Measurements from ENCODE around the gene PLXNA2.

The PLXNA2 gene

DNA sequence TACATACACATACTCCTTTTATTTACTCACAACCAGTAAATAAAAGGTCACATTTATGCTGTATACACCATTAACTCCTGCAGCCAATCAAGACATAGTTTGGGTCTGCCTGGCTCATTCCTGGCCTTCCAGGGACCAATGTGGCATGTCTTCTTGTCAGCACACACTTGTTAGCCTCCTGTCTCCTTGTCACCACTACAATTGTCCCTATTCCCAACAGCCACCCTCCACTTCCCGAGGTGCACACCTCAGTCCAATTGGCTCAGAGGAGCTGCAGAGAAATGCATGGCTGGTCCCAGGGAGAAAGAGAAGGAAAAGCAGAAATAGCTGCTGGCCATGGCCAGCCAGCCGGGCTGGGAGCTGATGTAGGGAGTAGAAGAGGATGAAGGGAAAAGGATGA lies 116.9 kb downstream of the PLXNA2 start:
- TF ChIP-seq CTCF (IDR thresholded peaks at IDR 0.05; ENCODE audit: extremely low read depth, missing control alignments) = no peak
- DNase-seq (ENCODE audit: low spot score) = no peak

DNA sequence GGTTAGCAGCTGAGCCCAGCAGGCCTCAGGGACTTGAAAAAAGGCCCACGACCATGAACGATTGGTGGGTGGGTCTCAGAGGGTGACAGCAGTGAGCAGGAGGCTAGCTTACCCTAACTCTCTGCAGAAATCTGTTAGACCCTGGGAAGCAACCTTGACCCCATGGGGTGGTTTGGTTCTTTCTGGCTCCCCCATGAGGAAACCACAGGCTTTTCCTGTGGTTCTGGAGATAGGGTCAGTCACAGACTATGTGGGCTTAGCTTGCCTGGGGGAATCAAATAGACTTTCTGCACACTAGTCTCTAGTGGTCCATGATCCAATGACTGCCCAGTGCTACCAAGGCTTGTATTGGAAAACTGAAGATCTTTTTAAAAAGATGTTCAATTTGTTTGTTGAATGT lies 118.1 kb downstream of the PLXNA2 start:
- no peak for TF ChIP-seq CTCF (IDR thresholded peaks at IDR 0.05; ENCODE audit: extremely low read depth, missing control alignments)
- no peak for DNase-seq (ENCODE audit: low spot score)

DNA sequence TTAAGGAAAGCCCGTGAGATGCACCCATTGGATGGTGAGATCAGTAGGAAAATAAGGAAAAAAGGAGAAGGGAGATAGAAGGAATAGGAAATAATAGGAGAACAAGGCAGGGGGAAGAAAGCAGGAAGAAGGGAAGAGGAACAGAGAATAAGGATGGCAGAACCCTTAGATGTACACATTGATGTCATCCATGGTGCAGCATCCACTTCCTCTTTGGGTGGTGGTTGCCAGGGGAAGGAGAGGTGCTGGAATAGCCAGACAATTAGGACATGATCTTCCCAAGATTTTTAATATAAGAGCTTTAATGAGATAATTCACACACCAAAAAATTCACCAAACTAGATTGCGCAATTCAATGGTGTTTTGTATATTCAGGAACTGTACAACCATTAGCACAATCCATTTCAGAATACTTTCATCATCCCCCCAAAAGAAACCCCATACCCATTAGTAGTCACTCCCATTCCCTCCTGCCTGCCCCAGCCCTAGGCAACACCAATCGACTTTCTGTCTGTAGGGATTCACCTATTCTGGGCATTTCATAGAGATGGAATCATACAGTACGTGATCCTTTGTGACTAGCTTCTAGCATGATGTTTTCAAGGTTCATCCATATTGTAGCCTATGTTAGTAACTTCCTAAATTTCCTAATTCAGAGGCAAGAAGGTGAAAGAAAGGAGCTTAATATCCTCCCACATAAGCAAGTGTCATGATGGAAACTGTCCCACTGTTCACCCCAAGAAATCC lies 121.4 kb downstream of the PLXNA2 start:
- TF ChIP-seq CTCF (IDR thresholded peaks at IDR 0.05; ENCODE audit: extremely low read depth, missing control alignments) = no peak
- no peak for DNase-seq (ENCODE audit: low spot score)

- TF ChIP-seq CTCF (IDR thresholded peaks at IDR 0.05; ENCODE audit: extremely low read depth, missing control alignments) = no peak
- DNase-seq (ENCODE audit: low spot score) = no peak
These were observed 122.3 kb downstream of the PLXNA2 start for GRCh38 chr1:208121813-208122364.

DNA sequence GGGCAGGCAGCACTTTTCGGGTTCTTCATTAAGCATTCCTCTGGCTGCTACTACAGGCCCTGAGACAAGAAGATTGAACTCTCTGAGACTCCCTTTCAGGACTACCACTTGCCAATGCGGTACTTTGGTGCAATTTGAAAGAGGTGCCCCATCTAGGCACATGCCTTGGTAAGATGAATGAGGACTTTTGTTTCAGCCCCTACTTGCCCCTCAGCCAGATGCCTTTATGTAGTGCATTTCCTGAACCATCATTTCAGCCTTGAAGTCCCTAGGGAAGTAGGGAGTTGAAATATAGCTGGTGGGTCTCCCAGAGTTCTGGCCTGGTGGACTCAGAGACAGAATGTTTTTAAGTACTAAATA lies 123.8 kb downstream of the PLXNA2 start:
- TF ChIP-seq CTCF (IDR thresholded peaks at IDR 0.05; ENCODE audit: extremely low read depth, missing control alignments) = no peak
- no peak for DNase-seq (ENCODE audit: low spot score)

GRCh38 chr1:208118841-208119606 lies 125.2 kb downstream of the PLXNA2 start:
- DNase-seq (ENCODE audit: low spot score) = no peak

More at GRCh38 chr1:208118841-208119606, 125.2 kb downstream of the PLXNA2 start:
- no peak for TF ChIP-seq CTCF (IDR thresholded peaks at IDR 0.05; ENCODE audit: extremely low read depth, missing control alignments)
